ENCODE measurements around the gene R3HDML. TPM values are rescaled to one million over a fixed set of nuclear protein-coding genes. Genes with fewer than 3 reads are reported as not detected.

Gene R3HDML
- total and polyA plus RNA-seq, 2 of the 13 experiments (the other 11 are each of a cell fraction or from before 2014, with no cell fraction given), result not detected

- TF ChIP-seq, protein P1, sequence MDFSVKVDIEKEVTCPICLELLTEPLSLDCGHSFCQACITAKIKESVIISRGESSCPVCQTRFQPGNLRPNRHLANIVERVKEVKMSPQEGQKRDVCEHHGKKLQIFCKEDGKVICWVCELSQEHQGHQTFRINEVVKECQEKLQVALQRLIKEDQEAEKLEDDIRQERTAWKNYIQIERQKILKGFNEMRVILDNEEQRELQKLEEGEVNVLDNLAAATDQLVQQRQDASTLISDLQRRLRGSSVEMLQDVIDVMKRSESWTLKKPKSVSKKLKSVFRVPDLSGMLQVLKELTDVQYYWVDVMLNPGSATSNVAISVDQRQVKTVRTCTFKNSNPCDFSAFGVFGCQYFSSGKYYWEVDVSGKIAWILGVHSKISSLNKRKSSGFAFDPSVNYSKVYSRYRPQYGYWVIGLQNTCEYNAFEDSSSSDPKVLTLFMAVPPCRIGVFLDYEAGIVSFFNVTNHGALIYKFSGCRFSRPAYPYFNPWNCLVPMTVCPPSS (IDR thresholded peaks at IDR 0.05), result no peak
- TF ChIP-seq MBD4 (IDR thresholded peaks at IDR 0.05; ENCODE audit: borderline replicate concordance, low read length) (no peak; the same call in 1 of the 2 replicates), CREB1 (IDR thresholded peaks at IDR 0.05) (no peak), CREB1 (CRISPR knock-in tag; IDR thresholded peaks at IDR 0.05) (no peak; the same call in 1 of the 2 replicates), HOXA3 (CRISPR knock-in tag; IDR thresholded peaks at IDR 0.05) (peak; percentile 97), ZNF3 (CRISPR knock-in tag; IDR thresholded peaks at IDR 0.05) (peak; percentile 77), ZKSCAN5 (CRISPR knock-in tag; IDR thresholded peaks at IDR 0.05) (no peak), MXI1 (IDR thresholded peaks at IDR 0.05; ENCODE audit: borderline replicate concordance, low read depth, low read length) (no peak; the same call in 2 of the 3 replicates), HOXD1 (CRISPR knock-in tag; IDR thresholded peaks at IDR 0.05) (peak; percentile 99), U2AF1 (optimal IDR thresholded peaks at IDR 0.05; ENCODE audit: low read depth, low read length) (no peak), ZNF781 (CRISPR knock-in tag; IDR thresholded peaks at IDR 0.05; ENCODE audit: borderline replicate concordance, not compliant biosample characterization) (peak; percentile 62), ZNF703 (CRISPR knock-in tag; IDR thresholded peaks at IDR 0.05; ENCODE audit: borderline replicate concordance) (peak; percentile 94), POLR2AphosphoS5 (IDR thresholded peaks at IDR 0.05; ENCODE audit: low read depth, low read length) (peak; percentile 50; the same call in 1 of the 2 replicates), PCBP1 (IDR thresholded peaks at IDR 0.05; ENCODE audit: borderline replicate concordance, low read depth, low read length) (no peak), ZNF501 (CRISPR knock-in tag; IDR thresholded peaks at IDR 0.05) (peak; percentile 74; the same call in 1 of the 2 replicates), FOXJ3 (CRISPR knock-in tag; IDR thresholded peaks at IDR 0.05; ENCODE audit: borderline replicate concordance) (peak; percentile 33; the same call in 1 of the 2 replicates), HHEX (CRISPR knock-in tag; IDR thresholded peaks at IDR 0.05) (0 out of 2 replicates have a peak, but pooled peaks have one; percentile 3), CBX2 (IDR thresholded peaks at IDR 0.05; ENCODE audit: low read depth, low read length) (no peak), CBX2 (CRISPR knock-in tag; IDR thresholded peaks at IDR 0.05; ENCODE audit: low read depth) (no peak; the same call in 1 of the 2 replicates), ZBTB7A (CRISPR knock-in tag; IDR thresholded peaks at IDR 0.05) (peak; percentile 99), POLR2A (IDR thresholded peaks at IDR 0.05; ENCODE audit: insufficient read depth in 1 of 2, low read depth in 2 of 2, low read length in 2 of 2) (peak in 1 of 2 experiments; percentile 71; a peak in 3 of 4 replicates), SNRNP70 (IDR thresholded peaks at IDR 0.05; ENCODE audit: low read depth, low read length) (no peak), ZMAT3 (CRISPR knock-in tag; conservative IDR thresholded peaks at IDR 0.05) (peak; percentile 98), BORCS8-MEF2B (CRISPR knock-in tag; IDR thresholded peaks at IDR 0.05) (peak; percentile 99), DMAP1 (CRISPR knock-in tag; IDR thresholded peaks at IDR 0.05) (peak; percentile 94), ZNF510 (CRISPR knock-in tag; IDR thresholded peaks at IDR 0.05; ENCODE audit: low read depth) (peak; percentile 79; the same call in 1 of the 2 replicates)
- TF ChIP-seq, protein P2, sequence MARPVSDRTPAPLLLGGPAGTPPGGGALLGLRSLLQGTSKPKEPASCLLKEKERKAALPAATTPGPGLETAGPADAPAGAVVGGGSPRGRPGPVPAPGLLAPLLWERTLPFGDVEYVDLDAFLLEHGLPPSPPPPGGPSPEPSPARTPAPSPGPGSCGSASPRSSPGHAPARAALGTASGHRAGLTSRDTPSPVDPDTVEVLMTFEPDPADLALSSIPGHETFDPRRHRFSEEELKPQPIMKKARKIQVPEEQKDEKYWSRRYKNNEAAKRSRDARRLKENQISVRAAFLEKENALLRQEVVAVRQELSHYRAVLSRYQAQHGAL (CRISPR knock-in tag; IDR thresholded peaks at IDR 0.05; ENCODE audit: not compliant biosample characterization), result peak; percentile 91
- TF ChIP-seq, protein P3, sequence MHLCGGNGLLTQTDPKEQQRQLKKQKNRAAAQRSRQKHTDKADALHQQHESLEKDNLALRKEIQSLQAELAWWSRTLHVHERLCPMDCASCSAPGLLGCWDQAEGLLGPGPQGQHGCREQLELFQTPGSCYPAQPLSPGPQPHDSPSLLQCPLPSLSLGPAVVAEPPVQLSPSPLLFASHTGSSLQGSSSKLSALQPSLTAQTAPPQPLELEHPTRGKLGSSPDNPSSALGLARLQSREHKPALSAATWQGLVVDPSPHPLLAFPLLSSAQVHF (CRISPR knock-in tag; IDR thresholded peaks at IDR 0.05), result no peak
- TF ChIP-seq, protein P4, sequence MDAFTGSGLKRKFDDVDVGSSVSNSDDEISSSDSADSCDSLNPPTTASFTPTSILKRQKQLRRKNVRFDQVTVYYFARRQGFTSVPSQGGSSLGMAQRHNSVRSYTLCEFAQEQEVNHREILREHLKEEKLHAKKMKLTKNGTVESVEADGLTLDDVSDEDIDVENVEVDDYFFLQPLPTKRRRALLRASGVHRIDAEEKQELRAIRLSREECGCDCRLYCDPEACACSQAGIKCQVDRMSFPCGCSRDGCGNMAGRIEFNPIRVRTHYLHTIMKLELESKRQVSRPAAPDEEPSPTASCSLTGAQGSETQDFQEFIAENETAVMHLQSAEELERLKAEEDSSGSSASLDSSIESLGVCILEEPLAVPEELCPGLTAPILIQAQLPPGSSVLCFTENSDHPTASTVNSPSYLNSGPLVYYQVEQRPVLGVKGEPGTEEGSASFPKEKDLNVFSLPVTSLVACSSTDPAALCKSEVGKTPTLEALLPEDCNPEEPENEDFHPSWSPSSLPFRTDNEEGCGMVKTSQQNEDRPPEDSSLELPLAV (CRISPR knock-in tag; conservative IDR thresholded peaks at IDR 0.05; ENCODE audit: low read depth), result no peak
Measured at GRCh38 chr20:44394702-44395460, 58.0 kb downstream of the R3HDML start (continued).

Measured in HepG2 (cell line).